GM18498 (cell line): Measurements from ENCODE around the gene CPAMD8.

Experiments
- ATAC-seq: cut with Tn5 transposase; IDR thresholded peaks from one replicate; pipeline ENCODE4 v1.9.1; 2021; ENCODE audit warnings: mild to moderate bottlenecking, moderate library complexity; ENCODE audit not compliant: unreplicated experiment

CPAMD8 gene

DNA sequence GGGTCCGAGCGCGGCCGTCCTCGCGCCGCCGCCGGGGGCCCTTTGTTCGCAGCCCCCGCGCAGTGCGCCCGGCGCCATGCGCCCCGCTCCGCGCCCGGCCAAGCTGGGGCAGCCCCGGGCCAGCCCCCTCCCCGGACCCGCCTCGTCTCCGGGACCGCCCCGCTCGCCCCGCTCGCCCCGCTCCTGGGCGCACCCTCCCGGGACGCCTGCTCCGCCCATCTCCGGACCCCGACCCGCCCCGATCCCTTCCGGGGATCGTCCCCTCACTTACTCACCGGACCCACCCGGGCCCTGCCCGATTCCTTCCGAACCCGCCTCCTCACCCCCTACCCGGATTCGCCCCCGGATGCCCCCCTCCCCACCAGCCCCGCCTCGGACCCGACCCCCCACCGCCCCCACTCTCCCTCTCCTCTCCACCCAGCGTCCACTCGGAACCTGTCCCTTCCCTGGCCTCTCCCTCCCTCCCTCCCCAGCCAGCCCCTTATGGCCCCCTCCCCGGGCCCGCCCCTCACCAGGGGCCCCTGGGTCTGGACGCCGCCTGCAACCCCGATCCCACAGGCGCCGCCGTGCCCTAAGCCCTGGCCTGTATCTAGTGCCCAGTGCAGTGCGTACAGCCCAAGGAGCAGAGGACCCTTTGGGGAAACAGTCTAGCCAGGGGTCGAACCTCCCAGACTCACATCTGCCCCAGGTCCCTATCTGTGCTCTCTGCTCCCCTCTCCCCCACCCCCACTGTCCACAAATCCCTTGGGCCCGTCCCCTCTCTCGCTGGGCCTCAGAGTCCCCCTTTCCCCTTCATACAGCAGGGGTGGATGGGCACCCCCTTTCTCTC, at the start of gene CPAMD8:
CPAMD8 (minus strand) TSS at position 105 of the 829 bp plus-strand sequence. CDS start 168 bp downstream, outside the sequence.
- ATAC-seq = no peak

DNA sequence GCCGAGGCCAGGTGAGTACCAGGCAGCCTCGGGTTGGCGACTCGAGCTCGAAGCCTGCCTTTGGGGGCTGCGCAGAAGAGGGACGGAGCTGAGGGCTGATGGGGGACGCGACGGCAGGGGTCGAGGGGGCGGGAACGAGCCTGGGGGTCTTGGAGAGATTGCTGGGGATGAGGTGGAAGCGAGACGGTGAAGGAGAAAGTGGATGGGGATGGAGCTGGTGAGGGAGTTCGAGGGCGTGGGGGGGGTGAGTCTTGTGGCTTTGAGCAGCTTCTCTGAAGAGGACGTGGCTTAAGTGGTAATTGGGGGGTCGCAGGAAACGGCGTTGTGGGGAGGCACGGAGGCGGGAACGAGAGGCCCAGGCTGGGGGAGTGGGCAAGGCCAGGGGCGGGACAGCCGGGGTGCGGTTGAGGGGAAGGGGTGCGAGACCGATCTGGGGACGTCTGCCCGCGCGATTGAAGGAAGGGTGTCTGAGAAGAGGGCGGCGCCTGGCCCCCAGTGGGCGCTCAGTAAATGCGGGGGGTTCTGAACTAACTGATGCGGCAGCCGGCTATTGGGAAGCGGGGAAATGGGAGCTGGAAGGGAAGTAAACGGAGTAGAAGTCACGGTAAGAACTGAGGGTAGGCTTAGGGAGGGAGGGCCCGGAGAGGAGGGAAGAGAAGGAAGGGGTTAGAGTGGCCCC, 49.4 kb upstream of the CPAMD8 start:
- ATAC-seq = no peak

DNA sequence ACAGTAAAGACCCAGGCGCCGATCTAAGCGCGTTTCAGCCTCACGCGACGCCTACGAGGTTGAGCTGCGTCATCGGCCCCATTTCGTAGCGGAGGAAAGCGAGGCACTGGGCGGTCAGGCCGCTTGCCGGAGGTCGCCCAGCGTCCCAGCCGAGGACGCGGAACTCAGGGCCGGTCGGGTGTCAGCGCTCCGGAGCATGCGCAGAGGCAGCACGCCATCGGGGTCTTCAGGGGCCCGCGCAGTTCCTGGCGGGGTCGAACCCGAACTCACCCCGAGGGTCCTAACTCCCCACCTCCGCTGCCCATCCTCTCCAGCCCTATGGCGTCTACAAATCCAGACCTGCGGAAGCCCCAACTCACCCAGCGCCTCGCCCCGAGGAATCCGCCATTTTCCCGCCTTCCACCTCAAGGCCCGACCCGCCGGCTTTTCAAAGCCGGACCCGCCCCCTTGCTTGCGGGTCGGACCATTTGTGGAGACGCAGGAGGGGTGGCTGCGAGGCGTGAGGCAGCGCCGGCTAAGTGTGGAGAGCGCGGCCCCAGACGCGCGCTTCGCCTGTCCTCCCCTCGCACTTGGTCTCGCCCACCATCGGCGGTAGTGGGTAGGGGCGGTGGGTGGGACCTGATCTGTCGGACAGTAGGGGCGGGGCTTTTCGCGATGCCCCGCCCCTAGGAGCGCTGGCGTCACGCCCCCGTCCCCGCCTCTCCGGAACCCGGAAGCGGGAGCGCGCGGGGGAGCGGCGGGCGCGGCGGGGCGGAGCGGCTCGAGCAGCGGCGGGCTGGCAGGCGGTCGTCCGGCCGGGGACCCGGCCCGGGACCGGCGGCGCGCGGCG, 48.6 kb upstream of the CPAMD8 start, which contains the start of the genes HAUS8 and MYO9B:
HAUS8 (minus strand) TSS at position 418 of the 829 bp plus-strand sequence; CDS start at position 388, 30 bp downstream.
MYO9B (plus strand) TSS at position 743 of the 829 bp plus-strand sequence. CDS start 25,941 bp downstream, outside the sequence.
- peak; percentile 81 for ATAC-seq

DNA sequence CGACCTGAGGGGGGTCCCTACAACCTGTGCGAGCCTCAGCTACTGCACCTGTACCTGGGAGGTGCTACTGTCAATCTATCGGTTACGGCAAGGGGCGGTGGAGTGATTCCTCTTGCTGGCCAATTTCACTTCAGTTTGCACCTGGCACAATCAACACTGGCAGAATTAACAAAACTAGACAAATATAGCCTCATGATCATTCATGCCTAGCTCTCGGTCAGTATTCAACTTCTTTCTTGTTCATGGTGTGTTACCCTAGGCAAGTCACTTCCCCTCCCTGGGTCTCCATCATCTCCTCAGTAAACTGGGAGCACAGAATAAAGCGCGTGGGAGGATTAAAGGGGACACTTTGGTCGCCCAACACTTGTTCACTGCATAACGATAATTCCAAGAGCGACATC, 48.0 kb upstream of the CPAMD8 start:
- ATAC-seq = peak; percentile 4

DNA sequence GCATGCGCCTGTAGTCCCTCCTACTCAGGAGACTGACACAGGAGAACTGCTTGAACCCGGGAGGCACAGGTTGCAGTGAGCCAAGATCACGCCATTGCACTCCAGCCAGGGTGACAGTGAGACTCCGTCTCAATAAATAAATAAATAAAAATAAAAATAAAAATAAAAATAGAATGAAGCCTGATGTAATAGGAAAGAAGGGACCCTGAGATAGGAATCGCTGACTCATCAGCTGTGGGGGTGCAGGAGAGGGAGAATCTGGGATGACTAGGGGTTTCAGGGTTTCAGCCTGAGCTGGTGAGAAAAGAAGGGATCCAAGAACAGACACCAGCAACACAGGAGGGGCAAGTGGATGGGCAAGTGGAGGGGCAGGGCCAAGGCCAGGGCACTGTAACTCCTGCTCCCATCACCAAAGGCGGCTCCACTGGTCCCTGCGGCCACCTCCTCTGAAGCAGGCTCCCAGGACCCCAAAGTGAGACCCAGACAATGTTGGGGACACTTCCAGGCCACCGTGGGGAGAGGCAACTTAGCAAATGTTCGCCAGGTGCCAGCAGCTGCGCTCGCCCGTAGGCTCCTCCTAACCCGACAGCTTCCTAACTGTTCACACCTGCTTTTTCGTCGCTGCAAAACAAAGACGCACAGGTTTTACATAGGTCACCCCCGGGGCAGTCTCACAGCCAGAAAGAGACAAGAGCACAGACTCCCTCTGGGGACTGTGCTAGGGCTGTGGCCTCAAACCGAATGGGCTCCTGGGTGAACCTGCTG, 47.4 kb upstream of the CPAMD8 start:
- peak; percentile 1 for ATAC-seq

DNA sequence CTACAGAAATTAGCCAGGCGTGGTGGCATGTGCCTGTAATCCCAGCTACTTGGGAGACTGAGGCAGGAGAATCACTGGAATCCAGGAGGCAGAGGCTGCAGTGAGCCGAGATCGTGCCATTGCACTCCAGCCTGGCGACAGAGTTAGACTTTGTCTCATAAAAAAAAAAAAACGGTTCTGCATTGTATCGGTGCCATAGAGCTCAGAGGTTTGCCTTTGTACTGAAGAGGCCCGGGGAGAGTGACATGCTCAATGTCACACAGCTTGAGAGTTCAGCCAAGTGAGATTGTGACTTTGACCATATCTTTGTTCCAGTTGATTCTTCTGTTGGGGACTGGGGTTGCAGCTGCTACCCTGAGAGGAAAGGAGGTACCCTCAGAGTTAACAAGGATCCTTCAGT, 44.3 kb upstream of the CPAMD8 start:
- no peak for ATAC-seq

DNA sequence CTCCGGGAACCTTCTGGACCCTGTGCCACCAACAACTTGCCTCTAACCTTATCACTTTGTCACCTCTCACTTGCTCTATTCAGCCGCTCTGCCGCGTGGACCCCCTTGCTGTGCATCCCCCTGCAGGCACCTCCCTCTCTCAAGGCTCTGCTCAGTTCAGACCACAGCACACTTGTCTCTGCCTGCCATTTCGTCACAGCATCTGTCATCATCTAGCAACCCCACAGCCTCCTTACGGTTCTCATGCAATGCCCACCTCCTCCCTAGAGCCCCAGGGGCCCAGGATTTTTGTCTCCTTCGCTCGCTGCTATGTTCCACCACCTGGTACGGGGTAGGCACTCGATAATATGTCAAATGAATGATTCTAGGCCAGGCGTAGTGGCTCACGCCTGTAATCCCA, 43.8 kb upstream of the CPAMD8 start:
- no peak for ATAC-seq

DNA sequence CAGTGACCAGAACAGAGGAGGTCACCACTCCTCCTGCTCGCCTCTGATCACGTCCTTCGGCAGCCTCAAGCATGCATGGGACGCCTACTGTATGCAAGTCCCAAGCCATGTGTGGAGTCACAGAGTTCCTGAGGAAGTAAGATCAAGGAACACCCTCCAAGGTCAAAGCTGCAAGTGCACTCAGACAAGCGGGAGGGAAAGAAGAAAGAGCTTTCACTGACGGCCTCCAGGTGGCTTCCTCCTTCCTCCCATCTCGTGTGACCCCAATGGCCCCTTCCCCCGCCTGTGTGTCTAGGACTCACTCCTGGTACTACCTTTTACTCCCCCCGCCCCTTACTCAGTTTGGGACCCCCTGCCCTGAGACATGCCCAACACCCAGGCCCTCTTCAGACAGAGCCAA, 42.6 kb upstream of the CPAMD8 start:
- ATAC-seq = no peak

DNA sequence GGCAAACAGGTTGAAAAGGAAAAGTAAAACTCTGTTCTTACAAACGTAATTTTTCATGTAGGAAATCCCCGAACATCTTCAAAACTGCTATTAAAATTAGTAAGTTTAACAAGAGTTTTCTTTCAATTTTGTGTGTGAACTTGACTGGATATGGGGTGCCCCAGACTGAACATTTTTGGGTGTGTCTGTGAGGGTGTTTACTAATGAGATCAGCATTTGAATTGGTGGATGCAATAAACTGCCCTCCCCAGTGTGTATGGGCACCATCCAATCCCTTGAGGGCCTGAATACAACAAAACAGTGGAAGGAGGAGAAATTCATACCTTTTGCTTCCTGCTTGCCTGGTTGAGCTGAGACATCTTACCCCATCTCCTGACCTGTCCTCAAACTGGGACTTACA, 36.8 kb upstream of the CPAMD8 start:
- ATAC-seq = no peak

DNA sequence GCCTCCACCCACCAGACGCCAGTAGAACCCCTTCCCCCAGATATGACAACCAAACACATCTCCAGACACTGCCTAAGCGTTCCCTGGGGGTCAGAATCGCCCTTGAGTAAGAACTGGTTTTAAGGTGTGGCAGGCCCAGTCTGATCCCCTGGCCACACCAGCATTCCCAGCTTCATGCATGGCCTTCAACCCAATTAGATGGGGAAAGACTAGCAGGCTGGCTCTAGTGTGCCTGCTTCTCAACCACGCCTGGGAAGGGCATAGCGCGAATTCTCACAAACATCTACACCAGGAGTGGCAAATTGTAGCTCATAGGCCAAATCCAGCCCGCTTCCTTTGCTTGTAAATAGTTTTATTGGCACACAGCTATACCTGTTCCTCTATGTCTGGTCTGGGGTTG, 35.1 kb upstream of the CPAMD8 start:
- ATAC-seq = no peak

DNA sequence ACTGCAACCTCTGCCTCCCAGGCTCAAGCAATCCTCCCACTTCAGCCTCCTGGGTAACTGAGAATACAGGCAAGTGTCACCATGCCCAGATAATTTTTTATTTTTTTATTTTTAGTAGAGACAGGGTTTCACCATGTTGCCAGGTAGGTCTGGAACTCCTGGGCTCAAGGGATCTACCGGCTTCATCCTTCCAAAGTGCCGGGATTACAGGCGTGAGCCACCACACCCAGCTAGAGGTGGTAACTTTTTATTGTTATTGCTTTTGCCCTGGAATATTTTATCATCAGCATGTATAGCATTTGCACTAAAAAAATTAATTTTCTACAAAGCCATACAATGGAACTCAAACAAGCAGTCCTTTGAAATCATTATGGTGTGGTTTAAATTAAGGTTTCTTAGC, 34.6 kb upstream of the CPAMD8 start:
- ATAC-seq = no peak

DNA sequence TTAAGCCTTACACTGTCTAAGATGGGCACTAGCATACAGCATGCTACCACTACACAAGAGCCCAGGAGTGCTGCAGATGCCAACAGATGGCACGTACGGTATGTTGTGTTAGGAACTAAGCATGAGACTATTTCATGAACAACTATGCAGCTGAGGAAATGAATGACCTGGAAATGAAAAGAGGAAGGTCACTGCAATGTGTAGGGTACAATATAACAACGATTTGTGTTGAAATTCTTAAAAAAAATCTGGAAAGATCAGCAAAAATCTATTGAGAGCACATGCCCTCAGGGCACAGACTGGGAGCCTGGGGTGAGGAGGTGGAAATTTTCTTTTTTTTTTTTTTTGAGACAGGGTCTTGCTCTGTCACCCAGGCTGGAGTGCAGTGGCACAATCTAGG, 34.2 kb upstream of the CPAMD8 start:
- no peak for ATAC-seq

DNA sequence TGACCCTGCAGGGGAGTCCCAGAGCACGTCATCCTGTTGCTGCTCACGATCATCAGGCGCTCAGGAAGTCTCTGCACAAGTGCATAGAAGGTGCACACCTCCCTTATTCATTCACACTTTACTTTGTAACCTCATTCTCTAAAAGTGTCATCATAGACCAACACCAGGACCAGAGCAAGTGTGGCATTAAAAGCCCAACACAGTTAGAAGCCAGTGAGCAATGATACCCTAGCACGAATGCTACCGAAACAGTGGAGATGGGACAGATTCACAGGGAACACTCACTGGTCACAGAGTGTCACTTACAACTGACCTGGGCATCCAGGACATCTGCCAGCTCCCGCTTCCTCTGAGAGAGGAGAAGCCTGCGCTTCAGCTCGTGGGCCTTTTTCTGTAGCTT, 31.6 kb upstream of the CPAMD8 start:
- ATAC-seq = no peak

DNA sequence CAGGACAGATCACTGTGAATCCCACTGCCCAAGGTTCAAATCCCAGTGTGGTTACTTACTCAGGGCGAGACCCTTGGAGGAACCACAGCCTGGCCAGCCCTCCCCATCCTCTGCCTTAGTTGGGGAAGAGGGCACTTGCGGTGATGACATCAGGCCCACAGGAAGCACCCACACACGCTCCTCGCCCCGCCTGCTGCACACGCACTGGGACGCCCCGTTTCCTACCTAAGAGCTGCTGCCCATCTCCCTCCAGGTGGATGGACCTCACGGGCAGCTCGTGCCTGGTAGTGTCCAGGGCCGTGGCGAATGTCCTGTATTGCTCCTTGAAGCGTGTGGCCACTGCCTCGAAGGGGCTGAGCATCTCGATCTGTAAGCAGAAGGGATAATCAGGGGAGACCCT, 29.0 kb upstream of the CPAMD8 start:
- no peak for ATAC-seq

DNA sequence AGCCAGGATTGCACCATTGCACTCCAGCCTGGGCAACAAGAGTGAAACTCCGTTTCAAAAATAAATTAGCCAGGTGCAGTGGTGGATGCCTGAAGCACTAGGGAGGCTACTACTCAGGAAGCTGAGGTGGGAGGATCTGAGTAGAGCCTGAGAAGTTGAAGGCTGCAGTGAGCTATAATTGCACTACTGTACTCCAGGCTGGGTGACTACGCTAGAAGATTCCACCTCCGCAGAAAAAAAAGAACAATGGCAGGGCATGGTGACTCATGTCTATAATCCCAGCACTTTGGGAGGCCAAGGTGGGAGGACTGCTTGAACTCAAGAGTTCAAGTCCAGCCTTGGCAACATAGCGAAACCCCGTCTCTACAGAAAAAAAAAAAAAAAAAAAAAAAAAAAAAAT, 28.1 kb upstream of the CPAMD8 start:
- no peak for ATAC-seq

DNA sequence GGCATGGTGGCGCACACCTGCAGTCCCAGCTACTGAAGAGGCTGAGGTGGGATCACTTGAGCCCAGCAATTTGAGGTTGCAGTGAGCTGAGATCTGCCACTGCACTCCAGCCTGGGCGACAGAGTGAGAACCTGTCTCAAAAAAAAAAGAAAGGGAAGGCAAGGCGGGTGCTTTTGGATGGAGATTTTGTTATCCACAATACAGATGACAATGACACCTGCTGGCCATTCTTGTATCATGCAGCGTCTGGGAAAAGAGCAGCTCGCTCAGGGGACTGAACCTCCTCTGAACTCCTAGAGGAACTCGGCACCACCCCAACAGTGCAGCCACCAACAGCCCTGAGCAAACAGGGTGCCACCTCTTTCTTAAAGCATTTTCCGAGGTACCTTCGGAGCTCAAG, 25.8 kb upstream of the CPAMD8 start:
- ATAC-seq = no peak

DNA sequence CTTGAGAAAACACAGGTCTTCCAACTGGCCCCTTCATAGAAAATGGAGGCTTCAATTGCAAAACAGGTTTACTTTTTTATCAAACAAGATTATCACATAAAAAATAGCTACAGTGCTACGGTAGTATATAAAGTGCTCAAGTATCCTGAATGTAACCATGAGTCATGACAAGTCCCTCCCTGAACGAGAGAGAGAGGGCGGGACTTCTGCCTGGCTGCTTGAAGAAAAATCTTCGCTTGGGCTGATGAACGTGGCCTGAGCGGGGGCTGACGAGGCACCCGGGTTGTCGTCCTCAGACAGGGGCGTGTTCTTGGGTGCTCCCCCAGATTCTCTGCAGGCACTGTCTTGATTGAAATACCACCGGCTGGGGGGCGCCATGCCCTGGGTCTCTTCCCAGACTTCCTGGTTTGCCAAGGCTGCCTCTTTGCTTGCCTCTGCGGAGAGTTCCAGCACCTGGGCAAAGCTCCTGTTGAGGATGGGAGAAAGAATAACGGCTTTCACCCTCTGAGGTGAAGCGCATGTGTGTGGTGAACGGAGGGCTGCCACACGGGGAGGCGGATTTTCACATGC, 23.2 kb upstream of the CPAMD8 start:
- no peak for ATAC-seq

DNA sequence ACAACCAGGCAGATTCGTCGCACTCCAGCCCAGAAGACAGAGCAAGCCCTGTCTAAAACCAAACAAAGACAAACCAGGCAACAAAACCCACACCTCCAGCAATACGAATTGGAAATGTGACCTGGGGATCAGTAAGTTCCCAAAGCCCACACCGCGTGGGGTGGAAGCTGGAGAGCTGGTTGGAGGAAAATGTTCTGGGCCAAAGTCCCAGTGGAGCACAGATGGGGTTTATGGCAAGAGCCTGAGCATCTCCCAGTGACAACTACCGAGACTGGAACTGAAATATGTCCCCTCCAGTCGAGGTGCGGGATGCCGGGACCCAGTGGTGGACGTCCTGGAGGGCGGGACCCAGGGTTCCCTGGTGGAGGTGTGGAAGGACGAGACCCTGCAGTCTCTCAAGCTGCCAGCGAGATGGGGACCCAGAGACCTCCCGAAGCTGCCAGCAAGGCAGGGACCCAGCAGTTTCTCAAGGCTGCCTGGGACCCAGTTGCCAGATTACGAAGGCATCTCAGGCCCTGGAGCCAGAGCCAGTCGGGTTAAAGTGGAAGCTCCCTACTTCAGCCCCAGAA, 22.4 kb upstream of the CPAMD8 start:
- ATAC-seq = no peak

DNA sequence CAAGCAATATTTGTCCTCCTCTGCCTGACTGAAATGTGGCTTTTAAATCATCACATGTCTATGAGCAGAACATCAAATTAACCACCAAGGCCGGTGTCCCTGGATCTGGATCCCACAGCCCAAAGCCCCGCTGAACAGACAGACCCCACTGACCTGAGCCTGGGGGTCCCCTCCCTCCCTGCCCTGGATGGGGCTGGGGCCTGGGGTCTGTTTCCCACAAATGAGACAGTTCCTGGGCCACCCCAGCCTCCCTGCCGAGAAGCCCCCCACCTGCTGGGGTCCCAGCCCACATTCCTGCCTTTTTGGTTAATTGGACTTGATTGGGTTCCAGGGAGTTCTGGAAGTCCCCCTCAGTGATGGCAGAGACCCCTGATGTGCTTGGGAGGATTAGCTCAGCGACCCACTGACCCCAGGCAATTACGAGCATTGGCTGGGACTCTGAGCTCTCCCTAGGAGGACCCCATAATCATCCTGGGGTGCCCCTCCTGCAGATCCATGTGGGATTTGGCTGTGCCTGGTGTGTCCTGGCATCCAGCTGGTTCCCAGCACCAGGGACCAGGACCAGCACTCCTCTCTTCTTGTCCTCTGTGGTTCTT, 19.4 kb upstream of the CPAMD8 start:
- no peak for ATAC-seq
